C4-2B (cell line): ENCODE measurements around the gene POLK.

ENCODE experiments used
- CTCF ChIP-seq: fragments of 450-650 bp; conservative IDR thresholded peaks from 2 replicates; pipeline ENCODE4 v1.5.1; 2017; ENCODE audit warnings: mild to moderate bottlenecking
- ZFX ChIP-seq: fragments of 450-650 bp; IDR thresholded peaks from 2 replicates; pipeline ENCODE4 v1.6.1; 2017

DNA sequence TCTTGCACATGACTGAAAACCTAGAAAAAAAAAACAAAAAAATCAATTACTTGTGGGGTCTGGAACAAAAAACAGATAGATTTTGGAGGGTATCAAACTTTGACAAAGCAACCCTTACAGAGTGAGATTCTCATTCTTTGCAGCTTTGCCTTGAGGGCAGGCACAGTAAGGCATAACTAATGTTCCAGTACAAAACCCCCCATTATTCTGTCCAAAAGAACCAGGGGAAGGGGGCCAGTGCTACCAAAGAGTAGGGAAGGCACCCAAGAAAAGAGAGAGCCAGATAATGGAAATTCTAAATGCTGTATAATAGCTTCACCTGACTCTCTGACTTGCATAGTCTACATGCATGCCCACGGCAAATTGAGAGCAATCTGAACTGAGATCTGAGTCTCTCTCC, 12.9 kb downstream of the POLK start:
- TF ChIP-seq CTCF (no peak), ZFX (no peak)
